Measurements from ENCODE around the gene FLOT1.
"Not testable (repeated sequence)": the region's sequence is repeated elsewhere in the genome, so short reads cannot be mapped to it uniquely, and the experiment has no call there.

Gene FLOT1

DNA sequence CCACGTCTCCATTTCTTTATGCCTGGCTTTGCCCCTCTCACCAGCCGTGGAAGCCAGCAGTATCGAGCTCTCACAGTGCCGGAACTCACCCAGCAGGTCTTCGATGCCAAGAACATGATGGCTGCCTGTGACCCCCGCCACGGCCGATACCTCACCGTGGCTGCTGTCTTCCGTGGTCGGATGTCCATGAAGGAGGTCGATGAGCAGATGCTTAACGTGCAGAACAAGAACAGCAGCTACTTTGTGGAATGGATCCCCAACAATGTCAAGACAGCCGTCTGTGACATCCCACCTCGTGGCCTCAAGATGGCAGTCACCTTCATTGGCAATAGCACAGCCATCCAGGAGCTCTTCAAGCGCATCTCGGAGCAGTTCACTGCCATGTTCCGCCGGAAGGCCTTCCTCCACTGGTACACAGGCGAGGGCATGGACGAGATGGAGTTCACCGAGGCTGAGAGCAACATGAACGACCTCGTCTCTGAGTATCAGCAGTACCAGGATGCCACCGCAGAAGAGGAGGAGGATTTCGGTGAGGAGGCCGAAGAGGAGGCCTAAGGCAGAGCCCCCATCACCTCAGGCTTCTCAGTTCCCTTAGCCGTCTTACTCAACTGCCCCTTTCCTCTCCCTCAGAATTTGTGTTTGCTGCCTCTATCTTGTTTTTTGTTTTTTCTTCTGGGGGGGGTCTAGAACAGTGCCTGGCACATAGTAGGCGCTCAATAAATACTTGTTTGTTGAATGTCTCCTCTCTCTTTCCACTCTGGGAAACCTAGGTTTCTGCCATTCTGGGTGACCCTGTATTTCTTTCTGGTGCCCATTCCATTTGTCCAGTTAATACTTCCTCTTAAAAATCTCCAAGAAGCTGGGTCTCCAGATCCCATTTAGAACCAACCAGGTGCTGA lies 18.4 kb downstream of the FLOT1 start:
- not testable (repeated sequence) for FAIRE-seq; DNase-seq (ENCODE audit: insufficient read length, low spot score)

DNA sequence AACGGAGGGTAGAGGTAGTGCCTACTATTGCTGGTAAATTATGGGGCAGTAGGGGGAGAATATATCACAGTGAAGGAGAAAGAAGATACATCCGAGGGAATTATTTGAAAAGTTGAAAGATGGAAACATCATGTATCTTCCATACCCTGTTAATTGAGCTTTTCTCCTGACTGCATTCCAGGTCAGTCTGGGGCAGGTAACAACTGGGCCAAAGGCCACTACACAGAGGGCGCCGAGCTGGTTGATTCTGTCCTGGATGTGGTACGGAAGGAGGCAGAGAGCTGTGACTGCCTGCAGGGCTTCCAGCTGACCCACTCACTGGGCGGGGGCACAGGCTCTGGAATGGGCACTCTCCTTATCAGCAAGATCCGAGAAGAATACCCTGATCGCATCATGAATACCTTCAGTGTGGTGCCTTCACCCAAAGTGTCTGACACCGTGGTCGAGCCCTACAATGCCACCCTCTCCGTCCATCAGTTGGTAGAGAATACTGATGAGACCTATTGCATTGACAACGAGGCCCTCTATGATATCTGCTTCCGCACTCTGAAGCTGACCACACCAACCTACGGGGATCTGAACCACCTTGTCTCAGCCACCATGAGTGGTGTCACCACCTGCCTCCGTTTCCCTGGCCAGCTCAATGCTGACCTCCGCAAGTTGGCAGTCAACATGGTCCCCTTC lies 19.2 kb downstream of the FLOT1 start:
- not testable (repeated sequence) for FAIRE-seq; DNase-seq (ENCODE audit: insufficient read length, low spot score)

DNA sequence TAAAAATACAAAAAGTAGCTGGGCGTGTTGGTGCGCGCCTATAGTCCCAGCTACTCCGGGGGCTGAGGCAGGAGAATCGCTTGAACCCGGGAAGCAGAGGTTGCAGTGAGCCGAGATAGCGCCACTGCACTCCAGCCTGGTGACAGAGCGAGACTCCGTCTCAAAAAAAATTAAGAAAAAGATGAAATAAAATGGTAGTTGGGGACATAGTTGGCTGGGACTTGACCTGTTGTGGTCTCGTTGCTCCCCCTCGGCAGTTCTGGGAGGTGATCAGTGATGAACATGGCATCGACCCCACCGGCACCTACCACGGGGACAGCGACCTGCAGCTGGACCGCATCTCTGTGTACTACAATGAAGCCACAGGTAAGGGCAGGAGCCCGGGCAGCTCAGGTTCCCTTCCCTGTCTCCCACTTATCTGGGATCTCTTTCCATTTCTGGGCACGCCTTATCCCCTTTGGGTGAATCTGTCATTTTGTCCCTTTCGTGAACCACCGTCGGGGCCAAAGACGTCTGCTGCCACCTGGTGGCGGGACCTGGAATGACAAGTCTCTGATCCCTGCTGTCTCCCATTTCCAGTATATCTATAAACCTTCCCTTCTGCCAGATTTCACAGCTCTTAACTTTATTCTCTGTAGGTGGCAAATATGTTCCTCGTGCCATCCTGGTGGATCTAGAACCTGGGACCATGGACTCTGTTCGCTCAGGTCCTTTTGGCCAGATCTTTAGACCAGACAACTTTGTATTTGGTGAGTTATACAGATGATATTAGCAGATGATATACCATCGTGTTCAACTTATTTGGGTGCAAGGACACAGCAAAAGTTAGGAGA lies 20.0 kb downstream of the FLOT1 start:
- FAIRE-seq (no peak), DNase-seq (ENCODE audit: insufficient read length, low spot score) (peak; percentile 67)

DNA sequence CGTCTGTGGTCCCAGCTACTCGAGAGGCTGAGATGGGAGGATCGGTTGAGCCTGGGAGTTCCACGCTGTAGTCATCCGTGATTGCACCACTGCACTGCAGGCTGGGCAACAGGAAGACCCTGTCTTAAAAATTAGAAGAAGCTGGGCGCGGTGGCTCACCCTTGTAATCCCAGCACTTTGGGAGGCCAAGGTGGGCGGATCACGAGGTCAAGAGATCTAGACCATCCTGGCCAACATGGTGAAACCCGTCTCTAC lies 20.5 kb downstream of the FLOT1 start:
- FAIRE-seq; DNase-seq (ENCODE audit: insufficient read length, low spot score): not testable (repeated sequence)

DNA sequence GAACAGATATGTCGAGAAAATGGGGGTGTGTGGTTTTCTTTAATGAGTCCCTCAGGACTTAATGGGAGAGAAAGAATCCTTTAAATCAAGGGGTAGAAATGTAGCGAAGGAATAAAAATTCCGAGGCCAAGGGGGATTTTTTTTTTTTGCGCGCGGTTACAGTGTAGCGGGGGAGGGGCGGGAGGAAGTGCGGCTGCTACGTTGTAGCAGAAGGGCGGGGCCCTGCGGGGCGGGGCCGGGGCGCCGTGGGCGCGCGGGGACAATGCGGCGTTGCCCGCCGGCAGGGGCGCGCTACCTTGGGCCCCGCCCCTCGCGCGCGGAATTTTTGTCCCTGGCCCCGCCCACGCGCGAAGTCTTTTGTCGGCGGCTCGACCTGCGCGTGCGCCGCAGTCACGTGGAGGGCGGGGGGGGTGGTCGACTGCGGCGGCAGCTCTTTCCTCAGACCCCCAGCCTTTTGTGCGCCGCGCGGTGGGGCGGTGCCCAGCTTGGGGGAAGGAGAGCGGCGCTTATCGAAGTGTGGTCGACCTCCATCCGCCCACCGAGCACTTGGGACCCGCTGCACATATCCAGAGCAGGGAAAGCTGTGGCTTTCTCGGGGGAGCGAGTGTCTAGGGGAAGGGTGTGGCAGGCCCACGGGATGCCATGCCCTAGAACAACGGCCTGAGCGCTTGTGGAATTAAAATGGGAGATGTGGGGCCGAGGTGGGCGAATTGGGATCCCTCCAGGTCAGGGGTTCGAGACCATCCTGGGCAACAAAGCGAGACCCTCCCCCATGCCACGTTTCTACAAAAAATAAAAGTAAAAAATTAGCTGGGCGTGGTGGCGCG lies 21.1 kb downstream of the FLOT1 start:
- DNase-seq (ENCODE audit: insufficient read length, low spot score) (peak; percentile 64), FAIRE-seq (peak; percentile 63)

DNA sequence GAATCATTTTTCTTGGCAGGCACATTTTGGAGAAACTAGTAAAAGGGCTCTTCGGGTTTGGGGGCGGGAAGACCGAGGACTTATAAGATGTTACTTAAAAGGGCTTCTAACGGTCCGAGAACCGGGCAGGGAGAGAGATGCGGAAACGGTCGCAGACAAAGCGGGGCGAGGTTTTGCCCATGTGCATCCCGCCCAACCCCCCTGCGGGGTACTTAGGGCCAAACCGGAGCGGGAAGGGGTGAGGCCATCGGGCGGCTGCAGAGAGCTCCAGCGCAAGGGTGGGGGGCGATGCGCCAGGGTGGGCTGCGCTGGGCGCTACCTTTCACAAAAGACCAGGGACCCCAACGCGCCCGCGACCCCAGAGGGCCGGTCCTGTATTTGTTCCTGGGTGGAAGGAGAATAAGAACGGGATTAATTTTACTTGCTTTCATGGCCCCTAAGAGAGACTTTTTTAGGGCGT lies 21.7 kb downstream of the FLOT1 start:
- no peak for DNase-seq (ENCODE audit: insufficient read length, low spot score)
- FAIRE-seq = no peak

DNA sequence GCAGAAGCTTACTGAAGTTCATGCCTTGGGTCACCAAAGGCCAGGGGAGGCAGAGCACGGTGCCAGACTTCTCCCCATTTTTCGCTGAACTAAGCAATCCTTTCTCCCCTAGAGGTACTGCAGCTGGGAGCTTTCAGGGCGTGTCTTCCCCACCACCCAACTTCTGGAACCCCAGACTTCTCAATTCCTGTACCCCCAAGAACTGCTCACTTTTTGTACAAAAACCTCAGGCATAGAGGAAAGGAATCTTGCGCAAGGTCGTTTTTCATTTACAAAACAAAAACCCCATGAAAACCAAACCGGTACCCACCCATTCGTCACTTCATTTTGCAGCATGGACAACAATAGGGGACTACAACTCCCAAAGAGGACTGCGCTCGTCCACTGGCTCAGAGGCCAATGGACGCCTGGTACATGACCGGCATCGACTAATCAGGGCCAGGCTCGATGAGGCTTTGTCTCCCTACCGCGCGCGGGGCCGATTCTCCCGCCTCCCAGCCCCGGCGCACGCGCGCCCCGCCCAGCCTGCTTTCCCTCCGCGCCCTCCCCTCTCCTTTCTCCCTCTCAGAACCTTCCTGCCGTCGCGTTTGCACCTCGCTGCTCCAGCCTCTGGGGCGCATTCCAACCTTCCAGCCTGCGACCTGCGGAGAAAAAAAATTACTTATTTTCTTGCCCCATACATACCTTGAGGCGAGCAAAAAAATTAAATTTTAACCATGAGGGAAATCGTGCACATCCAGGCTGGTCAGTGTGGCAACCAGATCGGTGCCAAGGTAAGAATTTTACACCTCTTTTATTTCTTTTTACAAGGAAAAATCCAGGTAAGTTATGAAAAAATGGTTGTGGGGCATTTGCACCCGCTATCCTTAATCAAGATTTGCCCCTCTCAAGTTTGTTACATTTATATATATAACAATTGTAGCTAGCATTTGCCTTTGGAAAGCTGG lies 22.4 kb downstream of the FLOT1 start, which contains the start of gene TUBB:
TUBB (plus strand) TSS at position 562 of the 947 bp plus-strand sequence; CDS start at position 717, 155 bp downstream.
- FAIRE-seq = peak; percentile 81
- peak; percentile 93 for DNase-seq (ENCODE audit: insufficient read length, low spot score)

DNA sequence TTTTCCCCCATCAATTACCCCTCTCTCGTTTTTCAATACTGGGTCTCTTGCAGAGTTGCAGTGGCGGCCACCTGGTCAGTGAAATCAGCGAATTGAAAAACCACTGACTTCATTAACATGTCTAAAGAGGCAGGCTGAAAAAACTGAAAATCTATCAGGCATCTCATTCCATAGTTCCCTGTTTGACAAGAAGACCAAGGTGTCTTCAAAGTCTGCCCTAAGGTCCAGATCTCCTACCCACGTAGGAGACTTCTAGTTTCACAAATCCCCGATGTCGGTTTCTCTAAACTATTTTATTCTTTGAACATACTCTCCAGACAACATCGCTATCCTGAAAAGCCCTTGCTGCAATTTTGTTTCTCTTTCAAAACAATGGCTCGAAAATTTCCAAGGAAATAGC lies 23.1 kb downstream of the FLOT1 start:
- no peak for DNase-seq (ENCODE audit: insufficient read length, low spot score)
- FAIRE-seq = no peak

DNA sequence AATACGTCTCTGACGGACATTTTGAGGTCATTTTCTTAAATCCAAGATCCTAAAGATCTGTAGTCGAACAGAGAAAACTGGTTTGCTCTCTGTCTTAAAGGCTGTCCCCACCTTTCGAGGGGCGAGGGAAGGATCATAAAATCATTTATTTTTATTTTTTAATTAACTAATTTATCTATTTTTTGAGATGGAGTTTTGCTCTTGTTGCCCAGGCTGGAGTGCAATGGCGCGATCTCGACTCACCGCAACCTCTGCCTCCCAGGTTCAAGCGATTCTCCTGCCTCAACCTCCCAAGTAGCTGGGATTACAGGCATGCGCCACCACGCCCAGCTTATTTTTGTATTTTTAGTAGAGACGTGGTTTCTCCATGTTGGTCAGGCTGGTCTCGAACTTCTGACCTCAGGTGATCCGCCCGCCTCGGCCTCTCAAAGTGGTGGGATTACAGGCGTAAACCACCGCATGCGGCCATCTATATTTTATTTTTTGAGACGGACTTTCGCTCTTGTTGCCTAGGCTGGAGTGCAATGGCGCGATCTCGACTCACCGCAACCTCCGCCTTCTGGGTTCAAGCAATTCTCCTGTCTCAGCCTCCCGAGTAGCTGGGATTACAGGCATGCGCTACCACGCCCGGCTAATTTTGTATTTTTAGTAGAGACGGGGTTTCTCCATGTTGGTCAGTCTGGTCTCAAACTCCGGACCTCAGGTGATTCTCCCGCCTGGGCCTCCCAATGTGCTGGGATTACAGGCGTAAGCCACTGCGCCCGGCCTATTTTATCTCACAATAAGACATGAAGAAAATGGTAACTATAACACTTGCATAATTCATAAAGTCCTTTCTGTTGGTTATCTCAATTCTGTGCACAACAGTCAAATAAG lies 24.4 kb downstream of the FLOT1 start:
- FAIRE-seq; DNase-seq (ENCODE audit: insufficient read length, low spot score): not testable (repeated sequence)

DNA sequence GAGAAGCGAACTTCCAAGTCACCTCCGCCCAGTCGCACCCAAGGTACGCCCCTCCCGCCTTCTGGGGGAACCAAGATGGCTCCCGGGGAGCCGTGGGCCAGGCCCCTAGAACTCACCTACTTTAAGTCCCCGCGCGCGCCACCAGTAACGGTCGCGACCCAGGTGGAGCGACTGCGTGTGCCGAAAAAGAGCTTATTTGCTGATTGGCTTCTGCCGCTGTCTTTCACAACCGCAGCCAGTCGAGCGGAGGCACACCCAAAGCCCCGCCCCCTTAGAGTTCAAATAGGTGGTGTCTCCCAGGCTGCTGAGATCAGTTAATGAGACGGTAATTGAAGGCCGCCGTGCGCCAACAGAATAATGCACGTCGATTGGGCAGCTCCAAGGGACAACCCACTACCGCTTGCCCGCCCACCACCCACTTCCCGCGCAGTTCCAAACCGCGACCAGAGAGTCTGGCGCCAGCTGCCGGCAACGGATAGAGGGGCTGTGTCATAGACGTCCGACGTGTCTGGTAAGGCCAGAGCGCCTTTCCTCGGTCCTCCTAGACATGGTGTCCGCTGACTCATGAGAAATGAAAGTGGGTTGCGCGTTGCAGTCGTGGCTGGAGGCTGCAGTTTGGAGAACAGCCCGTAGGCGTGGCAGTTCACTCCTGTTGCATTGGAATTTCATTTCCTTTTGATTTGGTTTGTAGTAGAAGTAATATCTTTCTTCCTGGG lies 25.2 kb downstream of the FLOT1 start, which contains the start of gene MDC1:
MDC1 (minus strand) TSS at position 153 of the 716 bp plus-strand sequence. CDS start 2,106 bp downstream, outside the sequence.
- peak; percentile 97 for DNase-seq (ENCODE audit: insufficient read length, low spot score)
- FAIRE-seq = peak; percentile 92

DNA sequence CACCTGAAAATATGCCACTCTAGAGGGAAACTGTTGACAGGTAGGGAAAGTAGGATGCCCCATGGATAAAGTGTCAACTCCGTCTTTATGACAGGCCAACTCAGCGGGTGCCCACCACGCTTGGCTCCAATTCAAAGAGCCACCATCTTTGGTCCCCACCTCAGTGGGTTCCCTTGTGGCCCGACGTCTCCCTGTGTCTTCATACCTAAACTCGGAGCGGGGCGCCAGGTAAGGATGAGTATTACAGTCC lies 25.7 kb downstream of the FLOT1 start:
- DNase-seq (ENCODE audit: insufficient read length, low spot score) (no peak), FAIRE-seq (no peak)

DNA sequence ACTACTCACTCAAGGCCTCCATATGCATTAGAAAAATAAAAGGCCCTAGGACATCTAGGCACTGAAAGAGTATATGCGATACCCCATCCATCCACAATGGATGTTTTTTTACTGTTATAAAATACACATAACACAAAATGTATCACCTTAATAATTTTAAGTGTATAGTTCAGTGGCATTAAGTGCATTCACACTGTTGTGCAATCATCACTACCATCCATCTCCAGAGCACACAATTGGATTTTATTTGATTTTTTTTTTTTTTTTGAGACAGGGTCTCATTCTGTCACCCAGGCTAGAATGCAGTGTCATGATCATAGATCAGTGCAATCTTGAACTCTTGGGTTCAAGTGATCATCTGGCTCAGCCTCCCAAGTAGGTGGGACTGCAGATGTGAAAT lies 28.2 kb downstream of the FLOT1 start:
- DNase-seq (ENCODE audit: insufficient read length, low spot score) (no peak), FAIRE-seq (no peak)

DNA sequence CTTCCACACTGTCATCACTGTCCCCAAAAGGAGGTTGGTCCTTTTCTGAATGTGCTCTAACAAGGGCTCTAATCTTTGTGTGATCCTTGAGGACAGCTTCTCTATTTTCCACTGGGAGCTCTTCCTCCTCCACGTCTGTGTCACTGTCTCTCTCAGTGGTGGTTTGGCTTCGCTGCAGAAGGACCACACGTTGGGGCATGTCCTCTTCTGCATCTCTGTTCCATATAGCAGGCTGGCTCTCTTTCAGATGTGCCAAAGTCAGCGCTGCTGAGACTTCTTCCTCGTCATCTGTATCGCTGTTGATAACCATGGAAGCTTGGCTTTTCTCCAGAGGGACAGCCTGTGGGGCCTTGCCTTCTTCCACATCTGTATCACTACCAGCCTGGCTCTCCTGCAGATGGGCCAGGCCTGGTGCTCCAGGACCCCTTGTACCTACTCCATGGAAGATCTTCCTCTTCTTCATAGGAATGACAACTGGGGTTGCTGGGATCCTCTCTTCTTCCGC lies 30.0 kb downstream of the FLOT1 start:
- DNase-seq (ENCODE audit: insufficient read length, low spot score) (no peak), FAIRE-seq (no peak)

DNA sequence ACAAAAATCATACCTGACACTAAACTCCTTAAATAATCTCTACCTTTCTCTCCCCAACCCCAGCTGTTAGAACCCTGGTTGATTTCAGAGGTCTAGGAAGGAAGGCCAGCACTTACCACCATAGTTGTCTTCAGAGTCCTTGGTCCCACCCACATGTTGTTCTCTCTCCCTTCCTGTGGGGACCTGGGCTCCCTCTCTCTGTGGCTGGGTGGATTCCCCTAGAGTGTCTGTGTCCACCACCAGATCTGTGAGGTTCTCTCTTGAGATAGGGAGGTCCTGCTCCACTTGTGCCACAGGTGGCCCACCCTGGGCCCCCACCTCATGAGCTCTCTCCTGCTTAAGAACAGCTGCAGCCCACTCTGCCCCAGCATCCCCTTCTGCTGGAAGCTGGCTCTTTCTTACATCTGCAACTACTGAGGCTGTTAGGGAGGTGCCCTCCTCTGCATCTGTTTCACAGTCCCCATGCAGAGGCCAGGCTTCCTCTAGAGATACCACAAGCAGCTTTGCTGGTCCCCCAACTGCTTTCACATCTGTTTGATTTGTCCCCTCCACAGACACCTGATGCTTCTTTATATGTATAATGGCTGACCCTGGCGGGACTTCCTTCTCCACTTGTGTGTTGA lies 30.6 kb downstream of the FLOT1 start:
- no peak for DNase-seq (ENCODE audit: insufficient read length, low spot score)
- FAIRE-seq = no peak

DNA sequence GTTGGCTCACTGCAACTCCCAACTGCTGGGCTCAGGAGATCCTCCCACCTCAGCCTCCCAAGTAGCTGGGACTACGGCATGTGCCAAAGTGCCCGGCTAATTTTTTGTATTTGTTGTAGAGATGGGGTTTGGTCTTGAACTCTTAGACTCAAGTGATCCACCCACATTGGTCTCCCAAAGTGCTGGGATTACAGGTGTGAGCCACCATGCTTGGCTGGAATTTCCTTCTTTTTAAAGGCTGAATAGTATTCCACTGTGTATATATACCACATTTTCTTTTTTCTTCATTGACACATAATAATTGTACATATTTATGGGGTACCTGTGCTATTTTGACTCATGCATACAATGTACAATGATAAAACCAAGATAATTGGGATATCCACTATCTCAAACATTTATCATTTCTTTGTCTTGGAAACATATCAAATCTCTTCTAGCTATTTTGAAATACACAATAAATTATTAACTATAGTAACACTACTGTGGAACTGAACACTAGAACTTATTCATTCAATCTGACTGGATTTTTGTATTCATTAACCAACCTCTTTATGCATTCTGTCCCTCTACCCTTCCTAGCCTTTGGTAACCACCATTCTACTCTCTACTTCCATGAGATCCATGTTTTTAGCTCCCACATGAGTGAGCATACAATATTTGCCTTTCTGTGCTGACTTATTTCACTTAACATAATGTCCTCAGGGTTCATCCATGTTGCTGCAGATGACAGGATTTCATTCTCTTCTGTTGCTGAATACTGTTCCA lies 33.2 kb downstream of the FLOT1 start:
- no peak for FAIRE-seq
- DNase-seq (ENCODE audit: insufficient read length, low spot score) = no peak

DNA sequence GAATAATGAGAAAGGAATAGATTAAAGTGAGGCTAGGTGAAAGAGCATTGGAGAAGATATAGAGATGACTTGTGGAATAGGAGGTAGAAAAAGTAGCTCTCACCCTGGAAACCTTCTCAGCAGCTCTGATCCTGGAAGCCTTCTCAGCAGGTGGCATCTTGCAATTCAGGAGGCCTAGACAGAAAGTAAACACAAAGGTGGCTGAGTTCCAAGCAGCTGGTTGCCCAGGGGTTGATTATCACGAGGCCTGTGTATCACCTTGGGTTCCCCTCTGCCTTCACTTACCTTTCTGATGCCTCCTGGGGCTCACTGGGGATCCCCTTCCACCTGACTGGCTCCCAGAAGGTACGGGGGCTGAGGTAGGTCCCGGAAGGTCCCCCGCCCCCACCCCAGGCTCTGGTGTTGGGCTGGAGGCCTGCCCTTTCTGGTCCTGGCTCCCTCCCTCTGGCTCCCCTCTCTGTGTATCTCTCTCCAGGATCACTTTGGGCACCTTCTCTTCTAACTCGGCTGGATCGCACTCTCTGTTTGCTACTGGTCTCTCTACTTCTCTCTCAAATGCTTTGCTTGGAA lies 35.1 kb downstream of the FLOT1 start:
- no peak for DNase-seq (ENCODE audit: insufficient read length, low spot score)
- FAIRE-seq = no peak

Data from HTR-8/SVneo (cell line).